NT2/D1 (cell line): ENCODE measurements around the gene DUSP28.

Source experiments
- DNase-seq: peaks from one replicate; pipeline ENCODE4 v3.0.0-alpha.2; 2011; ENCODE audit warnings: low read depth, low spot score
- H3K27me3 ChIP-seq: 2 replicates; pipeline ENCODE4 v1.6.0; 2011; ENCODE audit warnings: mild to moderate bottlenecking; ENCODE audit not compliant: insufficient read length, insufficient read depth
- H3K36me3 ChIP-seq: 2 replicates; pipeline ENCODE4 v1.6.1; 2011; ENCODE audit warnings: mild to moderate bottlenecking, low read length, mixed read lengths; ENCODE audit not compliant: insufficient read depth, insufficient read length
- H3K4me1 ChIP-seq: 2 replicates; pipeline ENCODE4 v1.5.1; 2011; ENCODE audit not compliant: insufficient read depth, insufficient read length
- H3K4me3 ChIP-seq: 2 replicates; pipeline ENCODE4 v1.5.1; 2011; ENCODE audit warnings: low read depth; ENCODE audit not compliant: insufficient read length
- H3K9ac ChIP-seq: 2 replicates; pipeline ENCODE4 v1.6.0; 2011; ENCODE audit warnings: low read depth; ENCODE audit not compliant: insufficient read length
- H3K9me3 ChIP-seq: 2 replicates; pipeline ENCODE4 v1.5.1; 2011; ENCODE audit warnings: mild to moderate bottlenecking, low read length; ENCODE audit not compliant: insufficient read depth
- SUZ12 ChIP-seq: IDR thresholded peaks from 2 replicates; pipeline ENCODE4 v1.6.1; 2011; ENCODE audit not compliant: insufficient read length, insufficient read depth; ENCODE audit errors: extremely low read depth
- YY1 ChIP-seq: IDR thresholded peaks from 2 replicates; pipeline ENCODE4 v1.6.1; 2011; ENCODE audit not compliant: insufficient read length, insufficient read depth
- ZNF274 ChIP-seq: IDR thresholded peaks from 2 replicates; pipeline ENCODE4 v1.6.1; 2011; ENCODE audit warnings: mild to moderate bottlenecking, low read depth, low read length

DUSP28 gene

GRCh38 chr2:240564561-240565332 lies 4.6 kb downstream of the DUSP28 start:
- Histone ChIP-seq H3K4me3 (no peak overlapping the region), H3K27me3 (peaks cover 26% of the 10 kb centered on the region), H3K9me3 (no peaks in the 10 kb centered on the region), H3K36me3 (peaks cover 11% of the 10 kb centered on the region), H3K9ac (no peak overlapping the region), H3K4me1 (peaks cover 30% of the 10 kb centered on the region)
- no peak for TF ChIP-seq YY1
- no peak for TF ChIP-seq SUZ12
- DNase-seq, result no peak

GRCh38 chr2:240565333-240566202 lies 5.4 kb downstream of the DUSP28 start:
- DNase-seq, result no peak
- Histone ChIP-seq H3K4me1 (peaks cover 33% of the 10 kb centered on the region), H3K4me3 (peak overlapping the region; percentile 22), H3K27me3 (peaks cover 29% of the 10 kb centered on the region), H3K9ac (peak overlapping the region; percentile 74), H3K9me3 (no peaks in the 10 kb centered on the region), H3K36me3 (peaks cover 12% of the 10 kb centered on the region)
- TF ChIP-seq YY1 (no peak), SUZ12 (no peak), ZNF274 (no peak)

GRCh38 chr2:240566203-240567136 lies 6.3 kb downstream of the DUSP28 start:
- peak overlapping the region; percentile 82 for H3K9ac ChIP-seq
- H3K27me3 ChIP-seq, result peaks cover 29% of the 10 kb centered on the region
- peaks cover 12% of the 10 kb centered on the region for H3K36me3 ChIP-seq
- peak; percentile 49 for DNase-seq
- H3K9me3 ChIP-seq, result no peaks in the 10 kb centered on the region
- H3K4me1 ChIP-seq, result peaks cover 36% of the 10 kb centered on the region
- TF ChIP-seq SUZ12 (no peak), YY1 (no peak), ZNF274 (no peak)
- H3K4me3 ChIP-seq, result peak overlapping the region; percentile 22

- peak overlapping the region; percentile 50 for H3K4me3 ChIP-seq
- H3K9me3 ChIP-seq, result no peaks in the 10 kb centered on the region
- H3K36me3 ChIP-seq, result peaks cover 10% of the 10 kb centered on the region
- peak overlapping the region; percentile 82 for H3K9ac ChIP-seq
- TF ChIP-seq YY1 (no peak), SUZ12 (no peak), ZNF274 (no peak)
- peaks cover 29% of the 10 kb centered on the region for H3K27me3 ChIP-seq
- peaks cover 41% of the 10 kb centered on the region for H3K4me1 ChIP-seq
- DNase-seq, result no peak
These were observed 7.1 kb downstream of the DUSP28 start for GRCh38 chr2:240567137-240567871.

GRCh38 chr2:240567872-240568677 lies 7.9 kb downstream of the DUSP28 start, which contains the start of gene RNPEPL1:
RNPEPL1 (plus strand) TSS chr2:240568484; CDS start chr2:240568587, 103 bp downstream.
- Histone ChIP-seq H3K36me3 (peaks cover 8% of the 10 kb centered on the region), H3K4me3 (peak within 1 kb of the TSS; percentile 57), H3K27me3 (peaks cover 29% of the 10 kb centered on the region), H3K4me1 (peaks cover 43% of the 10 kb centered on the region), H3K9me3 (no peaks in the 10 kb centered on the region), H3K9ac (peak within 1 kb of the TSS; percentile 87)
- no peak for TF ChIP-seq ZNF274
- TF ChIP-seq SUZ12, result no peak
- TF ChIP-seq YY1, result no peak
- no peak for DNase-seq
